H9 (cell line): ENCODE data around the gene SMYD4. TPM values are rescaled to one million over a fixed set of nuclear protein-coding genes. Genes with fewer than 3 reads are reported as not detected.

Experiments used
- DNase-seq: peaks from one replicate; pipeline ENCODE4 v3.0.0-alpha.2; 2017
- H2AFZ ChIP-seq: one replicate; pipeline ENCODE4 v1.6.1; 2013; ENCODE audit warnings: mild to moderate bottlenecking, low read length, control low read depth, moderate library complexity
- H2AK5ac ChIP-seq: 2 replicates; pipeline ENCODE4 v1.6.1; 2013; ENCODE audit warnings: low read length, control low read depth, mixed read lengths; ENCODE audit not compliant: insufficient read length
- H2BK120ac ChIP-seq: one replicate; pipeline ENCODE4 v1.6.1; 2013; ENCODE audit warnings: low read depth, mild to moderate bottlenecking, low read length, control low read depth, inconsistent platforms; ENCODE audit not compliant: poor library complexity, severe bottlenecking
- H2BK12ac ChIP-seq: 2 replicates; pipeline ENCODE4 v1.6.1; 2013; ENCODE audit warnings: low read length, control low read depth, mixed read lengths, low read depth; ENCODE audit not compliant: insufficient read length
- H2BK15ac ChIP-seq: 2 replicates; pipeline ENCODE4 v1.6.1; 2013; ENCODE audit warnings: low read depth, low read length, control low read depth
- H2BK20ac ChIP-seq: one replicate; pipeline ENCODE4 v1.6.1; 2013; ENCODE audit warnings: low read depth, mild to moderate bottlenecking, low read length, control low read depth, inconsistent platforms; ENCODE audit not compliant: poor library complexity, severe bottlenecking
- H2BK5ac ChIP-seq: 2 replicates; pipeline ENCODE4 v1.6.1; 2013; ENCODE audit warnings: low read length, control low read depth, mixed read lengths; ENCODE audit not compliant: insufficient read length
- H3K14ac ChIP-seq: 2 replicates; pipeline ENCODE4 v1.6.1; 2013; ENCODE audit warnings: low read length, control low read depth; ENCODE audit not compliant: insufficient read depth
- H3K18ac ChIP-seq: 2 replicates; pipeline ENCODE4 v1.6.1; 2013; ENCODE audit warnings: low read depth, mild to moderate bottlenecking, mixed read lengths, low read length, control low read depth; ENCODE audit not compliant: insufficient read length
- H3K23ac ChIP-seq: 2 replicates; pipeline ENCODE4 v1.6.1; 2013; ENCODE audit warnings: low read length, control low read depth, mixed read lengths, low read depth; ENCODE audit not compliant: insufficient read length
- H3K23me2 ChIP-seq: 2 replicates; pipeline ENCODE4 v1.6.1; 2013; ENCODE audit warnings: low read depth, mild to moderate bottlenecking, mixed read lengths, low read length, control low read depth; ENCODE audit not compliant: insufficient read length, poor library complexity, severe bottlenecking
- H3K27ac ChIP-seq: 2 replicates; pipeline ENCODE4 v1.5.1; 2013; ENCODE audit warnings: low read length, control low read depth, mixed read lengths, low read depth; ENCODE audit not compliant: insufficient read length
- H3K27me3 ChIP-seq: 2 replicates; pipeline ENCODE4 v1.6.1; 2013; ENCODE audit warnings: low read length, control low read depth, inconsistent platforms; ENCODE audit not compliant: insufficient read depth
- H3K4ac ChIP-seq: 2 replicates; pipeline ENCODE4 v1.6.1; 2013; ENCODE audit warnings: low read depth, mild to moderate bottlenecking, control low read depth, inconsistent platforms, low read length, moderate library complexity
- H3K4me1 ChIP-seq: 2 replicates; pipeline ENCODE4 v1.6.1; 2013; ENCODE audit warnings: low read length, control low read depth, inconsistent platforms; ENCODE audit not compliant: insufficient read depth
- H3K4me2 ChIP-seq: 2 replicates; pipeline ENCODE4 v1.6.1; 2013; ENCODE audit warnings: low read length, control low read depth, mixed read lengths; ENCODE audit not compliant: insufficient read length, insufficient read depth
- H3K56ac ChIP-seq: 2 replicates; pipeline ENCODE4 v1.6.1; 2013; ENCODE audit warnings: low read depth, mild to moderate bottlenecking, mixed read lengths, low read length, control low read depth; ENCODE audit not compliant: insufficient read length
- H3K79me1 ChIP-seq: 2 replicates; pipeline ENCODE4 v1.6.1; 2013; ENCODE audit warnings: low read depth, mild to moderate bottlenecking, moderate library complexity, low read length, control low read depth, inconsistent platforms; ENCODE audit not compliant: insufficient read depth, poor library complexity, severe bottlenecking
- H3K79me2 ChIP-seq: 2 replicates; pipeline ENCODE4 v1.6.1; 2013; ENCODE audit warnings: low read length, control low read depth, inconsistent platforms; ENCODE audit not compliant: insufficient read depth
- H3K9ac ChIP-seq: 2 replicates; pipeline ENCODE4 v1.6.1; 2013; ENCODE audit warnings: low read length, control low read depth, mixed read lengths; ENCODE audit not compliant: insufficient read length; ENCODE audit errors: extremely low read depth
- H3K9me3 ChIP-seq: one replicate; pipeline ENCODE4 v1.6.1; 2013; ENCODE audit warnings: low read depth, low read length, inconsistent platforms; ENCODE audit not compliant: control insufficient read depth
- H3T11ph ChIP-seq: one replicate; pipeline ENCODE4 v1.6.1; 2013; ENCODE audit warnings: mild to moderate bottlenecking, low read length, control low read depth, inconsistent platforms
- H4K20me1 ChIP-seq: one replicate; pipeline ENCODE4 v1.6.1; 2013; ENCODE audit not compliant: control insufficient read depth, insufficient read length, insufficient read depth
- H4K5ac ChIP-seq: 2 replicates; pipeline ENCODE4 v1.6.1; 2013; ENCODE audit warnings: low read depth, mild to moderate bottlenecking, mixed read lengths, low read length, control low read depth; ENCODE audit not compliant: insufficient read length
- H4K8ac ChIP-seq: replicated peaks from 2 replicates; pipeline ENCODE4 v1.6.1; 2013; ENCODE audit warnings: low read length, control low read depth, mixed read lengths, low read depth; ENCODE audit not compliant: insufficient read length
- H4K91ac ChIP-seq: 2 replicates; pipeline ENCODE4 v1.6.1; 2013; ENCODE audit warnings: low read depth, mild to moderate bottlenecking, moderate library complexity, mixed read lengths, low read length, control low read depth; ENCODE audit not compliant: insufficient read length
- H3K27ac Mint-ChIP-seq, 3 experiments: 2 replicates in 2 of 3; 3 replicates in 1 of 3; pipeline ENCODE4 v1.8.0; 2020 to 2021; ENCODE audit warnings: mixed read lengths in 3 of 3, mild to moderate bottlenecking in 1 of 3, moderate library complexity in 1 of 3
- H3K27me3 Mint-ChIP-seq: 2 replicates; pipeline ENCODE4 v1.8.0; 2021; ENCODE audit warnings: low read depth, mild to moderate bottlenecking, moderate library complexity, mixed read lengths
- H3K36me3 Mint-ChIP-seq, 3 experiments: 2 replicates in 2 of 3; 3 replicates in 1 of 3; pipeline ENCODE4 v1.8.0; 2020 to 2021; ENCODE audit warnings: low read depth in 3 of 3, mixed read lengths in 3 of 3; ENCODE audit not compliant: insufficient read depth in 1 of 3
- H3K4me1 Mint-ChIP-seq, 2 experiments: 2 replicates each; pipeline ENCODE4 v1.8.0; 2020; ENCODE audit warnings: mixed read lengths in 2 of 2
- H3K4me3 Mint-ChIP-seq, 2 experiments: 2 replicates in 1 of 2; 3 replicates in 1 of 2; pipeline ENCODE4 v1.8.0; 2020 to 2021; ENCODE audit warnings: mild to moderate bottlenecking in 2 of 2, mixed read lengths in 2 of 2, moderate library complexity in 1 of 2
- H3K9me3 Mint-ChIP-seq, 2 experiments: 2 replicates in 1 of 2; 3 replicates in 1 of 2; pipeline ENCODE4 v1.8.0; 2020; ENCODE audit warnings: mild to moderate bottlenecking in 2 of 2, mixed read lengths in 2 of 2, moderate library complexity in 1 of 2
- WGBS: extraction: QIAGEN DNeasy Blood & Tissue Kit; methylation state at CpG from one replicate; pipeline ENCODE4 v1.1.7; 2013; ENCODE audit warnings: missing lambda C conversion rate, low lambda C conversion rate, mixed read lengths; ENCODE audit not compliant: insufficient read length; ENCODE audit errors: extremely low coverage; 5-methylcytosine and 5-hydroxymethylcytosine counted together
- total RNA-seq: library from RNA; stranded (reverse); gene quantifications from 2 replicates; pipeline ENCODE4 v1.2.1, GENCODE V29; 2021
- TF ChIP-seq, protein P1 (sequence below): fragments of 200-600 bp; sonication (generic); conservative IDR thresholded peaks from 3 replicates; pipeline ENCODE4 v1.8.0; 2021; ENCODE audit warnings: antibody characterized with exemption, mild to moderate bottlenecking

SMYD4 gene
- total RNA-seq, 1 experiment from 2014 or later, result 28.8 TPM

GRCh38 chr17:1744551-1745512 is 84.9 kb downstream of the SMYD4 start:
- Histone ChIP-seq H3K27me3 (no peaks in the 10 kb centered on the region), H2BK120ac (no peak overlapping the region), H3K56ac (no peak overlapping the region), H3K23me2 (no peaks in the 10 kb centered on the region), H3K4me1 (no peaks in the 10 kb centered on the region), H3K27ac (no peak overlapping the region), H3K23ac (no peak overlapping the region), H3K79me1 (no peaks in the 10 kb centered on the region), H2AK5ac (no peak overlapping the region), H3K4ac (no peak overlapping the region), H3T11ph (no peak overlapping the region), H2AFZ (no peak overlapping the region), H2BK15ac (no peak overlapping the region), H3K9me3 (no peaks in the 10 kb centered on the region), H2BK12ac (no peak overlapping the region), H3K14ac (no peak overlapping the region), H4K91ac (no peak overlapping the region), H3K4me2 (no peak overlapping the region), H3K18ac (no peak overlapping the region), H4K20me1 (no peaks in the 10 kb centered on the region), H4K5ac (no peak overlapping the region), H4K8ac (no peak overlapping the region), H2BK5ac (no peak overlapping the region), H3K79me2 (no peaks in the 10 kb centered on the region), H3K9ac (no peak overlapping the region), H2BK20ac (no peak overlapping the region)
- peaks cover 1% of the 10 kb centered on the region; the same call in 1 of the 2 replicates for H3K27me3 Mint-ChIP-seq
- no CpG with 5 or more reads among the region's 29 CpGs for WGBS
- peaks cover 0 to 11% of the 10 kb centered on the region in 2 experiments; a peak in 1 of 5 replicates for H3K9me3 Mint-ChIP-seq
- H3K4me1 Mint-ChIP-seq, result peaks cover 4 to 6% of the 10 kb centered on the region in 2 experiments; a peak in 3 of 4 replicates
- no peak for DNase-seq
- H3K4me3 Mint-ChIP-seq, result no peak overlapping the region
- TF ChIP-seq, protein P1, sequence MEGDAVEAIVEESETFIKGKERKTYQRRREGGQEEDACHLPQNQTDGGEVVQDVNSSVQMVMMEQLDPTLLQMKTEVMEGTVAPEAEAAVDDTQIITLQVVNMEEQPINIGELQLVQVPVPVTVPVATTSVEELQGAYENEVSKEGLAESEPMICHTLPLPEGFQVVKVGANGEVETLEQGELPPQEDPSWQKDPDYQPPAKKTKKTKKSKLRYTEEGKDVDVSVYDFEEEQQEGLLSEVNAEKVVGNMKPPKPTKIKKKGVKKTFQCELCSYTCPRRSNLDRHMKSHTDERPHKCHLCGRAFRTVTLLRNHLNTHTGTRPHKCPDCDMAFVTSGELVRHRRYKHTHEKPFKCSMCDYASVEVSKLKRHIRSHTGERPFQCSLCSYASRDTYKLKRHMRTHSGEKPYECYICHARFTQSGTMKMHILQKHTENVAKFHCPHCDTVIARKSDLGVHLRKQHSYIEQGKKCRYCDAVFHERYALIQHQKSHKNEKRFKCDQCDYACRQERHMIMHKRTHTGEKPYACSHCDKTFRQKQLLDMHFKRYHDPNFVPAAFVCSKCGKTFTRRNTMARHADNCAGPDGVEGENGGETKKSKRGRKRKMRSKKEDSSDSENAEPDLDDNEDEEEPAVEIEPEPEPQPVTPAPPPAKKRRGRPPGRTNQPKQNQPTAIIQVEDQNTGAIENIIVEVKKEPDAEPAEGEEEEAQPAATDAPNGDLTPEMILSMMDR, result no peak
- no peaks in the 10 kb centered on the region for H3K36me3 Mint-ChIP-seq
- no peak overlapping the region for H3K27ac Mint-ChIP-seq
